ENCODE results near the gene PXMP2.
A peak's percentile ranks its signal among the peaks of the same experiment; 100 is the strongest.

The PXMP2 gene

DNA sequence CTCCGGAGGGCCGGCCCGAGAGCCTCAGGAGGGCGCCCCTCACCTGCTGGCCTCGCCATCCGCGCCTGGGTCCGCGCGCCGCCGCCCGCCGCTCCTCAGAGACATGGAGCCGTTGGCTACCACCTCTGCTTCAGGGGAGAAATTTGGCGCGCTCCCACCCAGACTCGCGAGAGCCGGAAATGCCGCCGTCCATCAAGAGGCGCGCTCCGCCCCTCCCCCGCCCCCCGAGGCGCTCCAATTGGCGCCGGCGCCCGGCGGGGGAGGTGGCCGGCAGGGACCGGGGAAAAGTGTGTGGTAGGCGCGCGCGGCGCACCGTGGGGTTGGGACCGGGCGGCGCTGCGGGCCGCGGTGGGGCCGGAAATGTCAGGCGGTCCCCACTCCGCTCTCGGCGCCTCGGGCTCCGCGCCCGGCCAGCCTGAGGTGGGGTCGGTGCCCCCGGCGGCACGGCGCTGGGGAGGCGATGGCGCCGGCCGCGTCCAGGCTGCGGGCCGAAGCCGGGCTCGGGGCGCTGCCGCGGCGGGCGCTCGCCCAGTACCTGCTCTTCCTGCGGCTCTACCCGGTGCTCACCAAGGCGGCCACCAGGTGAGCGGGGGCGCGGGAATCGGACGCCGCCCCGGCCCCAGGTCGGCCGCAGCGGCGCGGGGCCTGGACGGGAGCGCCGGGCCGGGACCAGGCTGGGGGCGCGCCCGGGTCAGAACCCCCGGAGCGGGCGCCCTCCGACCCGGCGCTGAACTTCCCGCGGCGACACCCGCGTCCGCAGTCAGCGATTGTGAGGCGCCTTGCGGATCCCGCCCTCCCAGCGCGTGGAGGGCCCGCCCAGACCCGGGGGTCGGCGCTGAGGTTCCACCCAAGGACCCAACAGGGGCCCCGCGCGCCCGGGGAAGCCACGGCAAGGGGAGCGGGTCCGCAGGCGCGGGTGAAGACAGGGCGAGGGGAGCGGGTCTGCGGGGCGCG is at the start of gene PXMP2, which contains the start of gene POLE:
Gene PXMP2 (plus strand): TSS at position 377 of the 954 bp plus-strand sequence. CDS start 84 bp downstream, at position 461.
Gene POLE (minus strand): TSS at position 132 of the 954 bp plus-strand sequence. CDS start 27 bp downstream, at position 105.
- peak; percentile 96 for DNase-seq

GRCh38 chr12:132637811-132638210 is 49.6 kb upstream of the PXMP2 start:
- DNase-seq: no peak

- DNase-seq: no peak
Observed at GRCh38 chr12:132638541-132639408, 48.6 kb upstream of the PXMP2 start.

DNA sequence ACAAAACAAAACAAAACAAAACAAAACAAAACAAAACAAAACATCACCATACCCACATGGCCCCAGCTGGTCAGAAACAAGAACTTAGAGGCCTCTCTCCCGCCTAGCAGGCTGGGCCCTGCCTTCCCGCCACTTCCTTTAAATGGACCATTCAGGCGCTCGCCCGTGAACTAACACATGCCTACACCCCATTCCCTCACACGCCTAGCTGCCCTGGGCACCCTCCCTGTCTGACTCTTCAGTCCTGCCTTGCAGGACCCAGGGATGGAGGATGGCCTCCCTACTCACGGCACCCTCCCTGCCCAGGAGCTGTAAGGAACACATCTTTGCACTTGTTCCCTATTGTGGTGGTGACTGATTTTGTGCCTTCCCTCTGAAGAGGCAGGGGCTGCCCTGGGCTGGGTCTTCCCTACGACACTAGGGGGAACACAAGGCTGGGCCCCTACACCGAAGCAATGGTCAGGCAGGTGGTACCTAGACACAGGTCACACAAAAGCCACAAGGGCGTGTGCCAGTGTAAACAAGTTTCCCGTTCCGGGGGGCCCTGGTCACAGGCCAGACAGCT is 47.3 kb upstream of the PXMP2 start:
- no peak for DNase-seq

GRCh38 chr12:132640936-132641335 is 46.5 kb upstream of the PXMP2 start:
- DNase-seq: no peak

GRCh38 chr12:132641811-132642650 is 45.4 kb upstream of the PXMP2 start:
- no peak for DNase-seq

DNA sequence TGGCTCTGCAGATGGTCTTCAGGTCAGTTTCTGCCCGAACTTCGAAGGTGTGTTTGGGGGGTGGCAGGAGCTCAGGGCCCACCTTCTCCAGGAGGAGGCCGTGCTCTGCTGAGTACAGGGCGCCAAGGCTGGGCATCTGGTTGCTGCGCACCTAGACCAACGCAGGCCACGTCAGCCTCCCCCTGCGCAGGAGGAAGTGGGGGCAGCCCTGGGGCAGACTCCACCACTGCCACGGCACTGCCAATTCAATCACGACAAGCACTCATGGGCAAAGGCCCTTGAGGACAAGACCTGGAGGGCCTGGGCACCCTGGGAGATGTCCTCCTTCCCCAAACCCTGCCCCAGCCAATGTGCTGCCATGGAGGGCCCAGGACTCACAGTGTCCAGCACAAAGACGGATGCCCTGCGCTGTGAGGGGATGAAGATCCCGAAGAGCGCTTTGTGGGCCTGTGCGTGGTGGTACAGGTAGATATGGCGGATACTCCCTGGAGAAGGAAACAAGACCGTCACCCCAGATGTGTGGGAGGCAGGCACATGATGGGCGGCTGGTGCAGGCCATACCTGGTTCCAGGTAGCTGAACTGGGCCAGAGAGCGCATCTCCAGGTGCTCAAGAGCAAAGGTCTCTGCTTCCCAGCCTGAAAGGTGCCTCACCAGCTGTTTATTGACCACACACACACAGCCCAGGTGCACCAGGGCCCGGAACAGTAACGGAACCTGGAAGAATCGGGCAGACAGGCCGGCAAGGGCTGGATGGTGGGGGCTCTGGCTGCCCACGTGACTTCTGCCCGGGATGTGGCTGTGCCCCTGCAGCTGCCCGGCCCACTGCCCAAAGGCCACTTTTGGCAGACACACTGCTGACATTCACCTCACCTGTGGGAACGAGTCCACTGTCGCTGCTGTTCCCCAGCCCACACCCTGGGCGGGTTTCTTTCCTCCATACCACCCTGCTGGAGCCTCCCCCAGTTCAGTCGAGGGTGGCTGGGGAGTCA is 44.2 kb upstream of the PXMP2 start:
- DNase-seq: no peak

GRCh38 chr12:132646850-132647249 is 40.5 kb upstream of the PXMP2 start:
- no peak for DNase-seq

- DNase-seq: no peak
Observed at GRCh38 chr12:132647858-132648257, 39.5 kb upstream of the PXMP2 start.

DNA sequence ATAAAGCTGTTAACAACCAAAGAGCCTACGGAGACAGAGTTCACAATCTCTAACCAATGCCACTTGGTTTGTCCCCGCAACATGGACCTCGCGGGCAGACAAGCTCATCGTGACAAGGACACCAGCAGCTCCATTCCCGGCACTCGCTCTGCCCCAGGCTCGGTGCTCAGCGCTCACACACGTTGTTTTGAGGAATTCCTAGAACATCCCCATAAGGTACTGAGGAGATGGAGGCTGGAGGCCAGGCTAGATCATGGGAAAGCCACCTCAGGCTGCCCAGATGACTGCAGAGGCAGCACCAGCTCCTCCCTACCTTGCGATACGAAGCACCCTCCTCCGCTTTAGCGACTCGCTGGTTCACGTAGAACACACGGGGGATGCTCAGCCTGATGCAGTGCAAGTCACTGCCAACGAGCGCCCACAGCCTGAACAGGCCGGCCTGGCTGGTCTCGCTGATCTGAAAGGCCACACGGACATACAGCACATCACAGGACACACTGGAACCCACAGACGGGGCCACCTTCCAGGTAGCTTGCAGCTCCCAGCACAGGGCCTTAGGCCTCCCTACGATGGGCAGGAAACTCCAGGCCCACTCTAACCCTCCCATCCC is 38.7 kb upstream of the PXMP2 start:
- no peak for DNase-seq

GRCh38 chr12:132649226-132649945 is 38.0 kb upstream of the PXMP2 start:
- DNase-seq: no peak

GRCh38 chr12:132651444-132652100 is 35.8 kb upstream of the PXMP2 start:
- DNase-seq: no peak

- DNase-seq: no peak
Observed at GRCh38 chr12:132653567-132654290, 33.7 kb upstream of the PXMP2 start.

DNA sequence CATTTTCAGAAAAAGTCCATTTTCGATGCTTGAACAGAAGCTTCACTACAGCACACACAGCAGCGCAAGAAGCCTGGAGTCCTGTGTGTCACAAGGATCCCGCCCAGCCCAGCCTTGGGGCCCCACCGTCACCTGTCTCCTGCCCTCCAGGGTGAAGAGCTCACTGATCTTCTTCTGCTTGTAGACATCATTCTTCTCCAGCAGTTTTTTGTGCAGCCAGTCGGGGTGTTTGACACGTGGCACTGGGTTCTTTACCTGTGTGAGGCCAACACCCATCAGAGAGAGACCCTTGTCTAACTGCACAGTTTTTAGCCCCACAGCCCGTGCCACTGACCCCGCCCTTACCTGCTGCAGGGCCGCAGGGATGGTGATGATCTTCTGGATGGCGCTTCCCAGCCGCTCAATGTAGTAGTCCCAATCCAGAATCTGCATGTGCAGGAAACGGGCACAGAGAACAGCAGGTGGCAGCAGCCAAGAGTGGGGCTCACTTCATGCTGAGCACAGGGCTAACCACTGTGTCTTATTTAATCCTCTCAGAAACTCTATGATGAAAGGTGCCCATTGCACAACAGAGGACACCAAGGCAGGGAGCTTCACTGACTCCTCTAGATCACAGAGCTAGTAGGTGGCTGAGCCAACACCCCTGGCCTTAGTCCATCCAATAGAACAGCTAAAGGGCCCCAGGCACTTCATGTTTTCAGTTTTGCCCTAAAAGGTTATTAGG is 30.2 kb upstream of the PXMP2 start:
- DNase-seq: no peak

GRCh38 chr12:132658149-132658894 is 29.1 kb upstream of the PXMP2 start:
- DNase-seq: no peak

- no peak for DNase-seq
Observed at GRCh38 chr12:132659146-132659545, 28.2 kb upstream of the PXMP2 start.

- DNase-seq: no peak
Observed at GRCh38 chr12:132660052-132660451, 27.3 kb upstream of the PXMP2 start.
